Smooth muscle cell (in vitro differentiated cells): Measurements from ENCODE around the gene KIF26A. TPM values are rescaled to one million over a fixed set of nuclear protein-coding genes. Genes with fewer than 3 reads are reported as not detected.
"Not testable (repeated sequence)": the region's sequence is repeated elsewhere in the genome, so short reads cannot be mapped to it uniquely, and the experiment has no call there.

Experiments used
- DNase-seq: peaks from one replicate; lab custom pipeline; 2025; ENCODE audit not compliant: unreplicated experiment; lab: John Stamatoyannopoulos, UW
- H2AFZ ChIP-seq: fragments of 200-600 bp; sonication (generic); 2 replicates; pipeline ENCODE4 v1.6.0; 2016; ENCODE audit warnings: antibody characterized with exemption, low read depth, mild to moderate bottlenecking
- H3F3A ChIP-seq: fragments of 200-600 bp; sonication (generic); 2 replicates; pipeline ENCODE4 v1.6.0; 2017; ENCODE audit warnings: antibody characterized with exemption, low read depth
- H3K27ac ChIP-seq: fragments of 200-600 bp; sonication (generic); 2 replicates; pipeline ENCODE4 v1.5.1; 2016; ENCODE audit warnings: low read depth, mild to moderate bottlenecking
- H3K27me3 ChIP-seq: fragments of 200-600 bp; sonication (generic); 2 replicates; pipeline ENCODE4 v1.6.1; 2016; ENCODE audit warnings: low read depth, mild to moderate bottlenecking
- H3K36me3 ChIP-seq: fragments of 200-600 bp; sonication (generic); 2 replicates; pipeline ENCODE4 v1.5.1; 2016; ENCODE audit warnings: low read depth
- H3K4me1 ChIP-seq: fragments of 200-600 bp; sonication (generic); 2 replicates; pipeline ENCODE4 v1.5.1; 2016; ENCODE audit warnings: low read depth
- H3K4me2 ChIP-seq: fragments of 200-600 bp; sonication (generic); 2 replicates; pipeline ENCODE4 v1.6.0; 2016; ENCODE audit warnings: mild to moderate bottlenecking
- H3K4me3 ChIP-seq: fragments of 200-600 bp; sonication (generic); 2 replicates; pipeline ENCODE4 v1.5.1; 2016; ENCODE audit warnings: mild to moderate bottlenecking
- H3K79me2 ChIP-seq: fragments of 200-600 bp; sonication (generic); 2 replicates; pipeline ENCODE4 v1.6.0; 2016; ENCODE audit warnings: low read depth, mild to moderate bottlenecking
- H3K9ac ChIP-seq: fragments of 200-600 bp; sonication (generic); 2 replicates; pipeline ENCODE4 v1.6.0; 2016; ENCODE audit warnings: low read depth
- H3K9me3 ChIP-seq: fragments of 200-600 bp; sonication (generic); replicated peaks from 2 replicates; pipeline ENCODE4 v1.5.1; 2016; ENCODE audit warnings: low read depth
- H4K20me1 ChIP-seq: fragments of 200-600 bp; sonication (generic); 2 replicates; pipeline ENCODE4 v1.6.0; 2016; ENCODE audit warnings: low read depth
- WGBS: methylation state at CpG from one replicate; pipeline ENCODE4 v1.1.7; 2016; ENCODE audit warnings: low lambda C conversion rate; 5-methylcytosine and 5-hydroxymethylcytosine counted together
- polyA plus RNA-seq: library from polyadenylated mRNA; unstranded; fragments of >200 nt; fragmentation: Nextera tagmentation; extraction: Ambion mirVana; gene quantifications from 2 replicates; pipeline ENCODE4 v1.2.1, GENCODE V29; 2016
- total RNA-seq: library from RNA; depleted of rRNA; stranded (reverse); fragments of >200 nt; gene quantifications from 2 replicates; pipeline ENCODE4 v1.2.3, GENCODE V29; 2014
- TF ChIP-seq, protein P1 (sequence below): fragments of 200-600 bp; sonication (generic); IDR thresholded peaks from 2 replicates; pipeline ENCODE4 v1.5.1; 2017; ENCODE audit warnings: borderline replicate concordance, mild to moderate bottlenecking, antibody characterized with exemption; ENCODE audit not compliant: insufficient read depth, poor library complexity, severe bottlenecking

The KIF26A gene
- total and polyA plus RNA-seq, 2 experiments from 2014 or later: 4.4 to 5.9 TPM

GRCh38 chr14:104206281-104206904 lies 68.0 kb downstream of the KIF26A start:
- TF ChIP-seq, protein P1, sequence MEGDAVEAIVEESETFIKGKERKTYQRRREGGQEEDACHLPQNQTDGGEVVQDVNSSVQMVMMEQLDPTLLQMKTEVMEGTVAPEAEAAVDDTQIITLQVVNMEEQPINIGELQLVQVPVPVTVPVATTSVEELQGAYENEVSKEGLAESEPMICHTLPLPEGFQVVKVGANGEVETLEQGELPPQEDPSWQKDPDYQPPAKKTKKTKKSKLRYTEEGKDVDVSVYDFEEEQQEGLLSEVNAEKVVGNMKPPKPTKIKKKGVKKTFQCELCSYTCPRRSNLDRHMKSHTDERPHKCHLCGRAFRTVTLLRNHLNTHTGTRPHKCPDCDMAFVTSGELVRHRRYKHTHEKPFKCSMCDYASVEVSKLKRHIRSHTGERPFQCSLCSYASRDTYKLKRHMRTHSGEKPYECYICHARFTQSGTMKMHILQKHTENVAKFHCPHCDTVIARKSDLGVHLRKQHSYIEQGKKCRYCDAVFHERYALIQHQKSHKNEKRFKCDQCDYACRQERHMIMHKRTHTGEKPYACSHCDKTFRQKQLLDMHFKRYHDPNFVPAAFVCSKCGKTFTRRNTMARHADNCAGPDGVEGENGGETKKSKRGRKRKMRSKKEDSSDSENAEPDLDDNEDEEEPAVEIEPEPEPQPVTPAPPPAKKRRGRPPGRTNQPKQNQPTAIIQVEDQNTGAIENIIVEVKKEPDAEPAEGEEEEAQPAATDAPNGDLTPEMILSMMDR: no peak
- no peaks in the 10 kb centered on the region for H3F3A ChIP-seq
- H3K36me3 ChIP-seq: no peaks in the 10 kb centered on the region
- no peak overlapping the region for H3K4me2 ChIP-seq
- 30% methylated on average over 15 of the region's 15 CpGs for WGBS
- no peaks in the 10 kb centered on the region for H3K4me1 ChIP-seq
- H3K9ac ChIP-seq: no peak overlapping the region
- H3K9me3 ChIP-seq: no peaks in the 10 kb centered on the region
- no peaks in the 10 kb centered on the region for H3K79me2 ChIP-seq
- H4K20me1 ChIP-seq: no peaks in the 10 kb centered on the region
- H2AFZ ChIP-seq: no peak overlapping the region
- DNase-seq: no peak
- no peaks in the 10 kb centered on the region for H3K27me3 ChIP-seq
- H3K27ac ChIP-seq: no peak overlapping the region
- H3K4me3 ChIP-seq: no peak overlapping the region

GRCh38 chr14:104207142-104208014 lies 69.0 kb downstream of the KIF26A start:
- no peaks in the 10 kb centered on the region for H3K79me2 ChIP-seq
- H3K4me3 ChIP-seq: no peak overlapping the region
- no peak overlapping the region for H3K4me2 ChIP-seq
- H4K20me1 ChIP-seq: no peaks in the 10 kb centered on the region
- no peaks in the 10 kb centered on the region for H3K36me3 ChIP-seq
- no peaks in the 10 kb centered on the region for H3K9me3 ChIP-seq
- no peak overlapping the region for H3K27ac ChIP-seq
- no peak overlapping the region for H3K9ac ChIP-seq
- DNase-seq: no peak
- H3K4me1 ChIP-seq: no peaks in the 10 kb centered on the region
- TF ChIP-seq, protein P1: no peak
- H2AFZ ChIP-seq: no peak overlapping the region
- 94% methylated on average over 22 of the region's 22 CpGs for WGBS
- no peaks in the 10 kb centered on the region for H3K27me3 ChIP-seq
- H3F3A ChIP-seq: no peaks in the 10 kb centered on the region

GRCh38 chr14:104208015-104208295 lies 69.6 kb downstream of the KIF26A start:
- not testable (repeated sequence) for H3K4me2 ChIP-seq

DNA sequence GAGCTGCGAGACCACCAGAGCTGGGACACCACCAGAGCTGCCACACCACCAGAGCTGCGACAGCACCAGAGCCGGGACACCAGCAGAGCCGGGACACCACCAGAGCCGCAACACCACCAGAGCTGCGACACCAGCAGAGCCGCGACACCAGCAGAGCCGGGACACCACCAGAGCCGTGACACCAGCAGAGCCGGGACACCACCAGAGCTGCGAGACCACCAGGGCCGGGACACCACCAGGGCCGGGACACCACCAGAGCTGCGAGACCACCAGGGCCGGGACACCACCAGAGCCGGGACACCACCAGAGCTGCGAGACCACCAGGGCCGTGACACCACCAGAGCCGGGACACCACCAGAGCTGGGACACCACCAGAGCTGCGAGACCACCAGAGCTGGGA lies 69.9 kb downstream of the KIF26A start:
- H3K36me3 ChIP-seq, H3F3A ChIP-seq, H3K27ac ChIP-seq, H3K4me1 ChIP-seq, H3K9me3 ChIP-seq, H3K4me3 ChIP-seq, H3K4me2 ChIP-seq, H4K20me1 ChIP-seq, H2AFZ ChIP-seq, H3K9ac ChIP-seq, H3K27me3 ChIP-seq, H3K79me2 ChIP-seq, DNase-seq: not testable (repeated sequence)
- WGBS: 97% methylated on average over 14 of the region's 21 CpGs

More at GRCh38 chr14:104208015-104208295, 69.6 kb downstream of the KIF26A start:
- not testable (repeated sequence) for H3K27ac ChIP-seq, H3K9ac ChIP-seq, H3F3A ChIP-seq, H3K4me3 ChIP-seq, H3K36me3 ChIP-seq, H3K27me3 ChIP-seq, DNase-seq, H3K9me3 ChIP-seq, H3K79me2 ChIP-seq, H2AFZ ChIP-seq, H3K4me1 ChIP-seq, H4K20me1 ChIP-seq
- WGBS: 94% methylated on average over 13 of the region's 13 CpGs

GRCh38 chr14:104209071-104209470 lies 70.7 kb downstream of the KIF26A start:
- not testable (repeated sequence) for H3K4me3 ChIP-seq, H4K20me1 ChIP-seq, H3F3A ChIP-seq, H2AFZ ChIP-seq, H3K4me2 ChIP-seq, H3K79me2 ChIP-seq, DNase-seq, H3K4me1 ChIP-seq, H3K27me3 ChIP-seq, H3K27ac ChIP-seq, H3K9me3 ChIP-seq, H3K9ac ChIP-seq, H3K36me3 ChIP-seq
- 97% methylated on average over 12 of the region's 15 CpGs for WGBS
